Osteocyte (in vitro differentiated cells): ENCODE measurements around the gene CD63. TPM values are rescaled to one million over a fixed set of nuclear protein-coding genes. Genes with fewer than 3 reads are reported as not detected.

Experiments
- DNase-seq: peaks from one replicate; pipeline ENCODE4 v3.0.0; 2021; ENCODE audit warnings: mixed read lengths; ENCODE audit not compliant: unreplicated experiment; ENCODE audit errors: extremely low spot score
- H3K27ac Mint-ChIP-seq: one replicate; pipeline ENCODE4 v1.8.0; 2021; ENCODE audit warnings: mild to moderate bottlenecking, mixed read lengths; ENCODE audit not compliant: unreplicated experiment
- H3K27me3 Mint-ChIP-seq: one replicate; pipeline ENCODE4 v1.8.0; 2021; ENCODE audit warnings: mixed read lengths; ENCODE audit not compliant: unreplicated experiment
- H3K36me3 Mint-ChIP-seq: one replicate; pipeline ENCODE4 v1.8.0; 2021; ENCODE audit warnings: mixed read lengths; ENCODE audit not compliant: unreplicated experiment
- H3K4me1 Mint-ChIP-seq: one replicate; pipeline ENCODE4 v1.8.0; 2021; ENCODE audit warnings: mixed read lengths; ENCODE audit not compliant: unreplicated experiment
- H3K4me3 Mint-ChIP-seq: one replicate; pipeline ENCODE4 v1.8.0; 2021; ENCODE audit warnings: mild to moderate bottlenecking, moderate library complexity, mixed read lengths; ENCODE audit not compliant: unreplicated experiment
- H3K9me3 Mint-ChIP-seq: one replicate; pipeline ENCODE4 v1.8.0; 2021; ENCODE audit warnings: mixed read lengths; ENCODE audit not compliant: unreplicated experiment
- total RNA-seq: library from RNA; stranded (reverse); gene quantifications from 2 replicates; pipeline ENCODE4 v1.2.1, GENCODE V29; 2021
- TF ChIP-seq, protein P1 (sequence below): fragments of 200-600 bp; sonication (generic); IDR thresholded peaks from 2 replicates; pipeline ENCODE4 v1.5.0; 2021; ENCODE audit warnings: antibody characterized with exemption, mild to moderate bottlenecking, moderate library complexity

Gene CD63
- total RNA-seq, 1 donor from 2014 or later = 1,511 TPM

DNA sequence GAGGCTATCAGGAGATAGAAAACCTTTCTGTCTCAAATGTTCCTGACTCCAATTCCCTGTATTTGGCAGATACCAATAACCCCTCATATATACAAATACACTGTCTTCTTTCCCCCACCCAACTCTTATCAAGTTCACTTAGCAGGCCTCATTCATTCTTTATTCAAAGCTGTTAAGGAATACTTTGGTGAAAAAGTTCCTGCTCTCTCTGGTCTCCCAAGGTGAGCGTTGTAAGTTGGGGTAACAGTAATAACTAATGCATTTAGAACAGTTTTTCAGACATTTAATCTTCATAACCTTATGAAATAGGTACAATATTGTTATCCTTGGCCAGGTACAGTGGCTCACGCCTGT is 10.2 kb upstream of the CD63 start:
- no peaks in the 10 kb centered on the region for H3K9me3 Mint-ChIP-seq
- H3K4me3 Mint-ChIP-seq = no peak overlapping the region
- TF ChIP-seq, protein P1, sequence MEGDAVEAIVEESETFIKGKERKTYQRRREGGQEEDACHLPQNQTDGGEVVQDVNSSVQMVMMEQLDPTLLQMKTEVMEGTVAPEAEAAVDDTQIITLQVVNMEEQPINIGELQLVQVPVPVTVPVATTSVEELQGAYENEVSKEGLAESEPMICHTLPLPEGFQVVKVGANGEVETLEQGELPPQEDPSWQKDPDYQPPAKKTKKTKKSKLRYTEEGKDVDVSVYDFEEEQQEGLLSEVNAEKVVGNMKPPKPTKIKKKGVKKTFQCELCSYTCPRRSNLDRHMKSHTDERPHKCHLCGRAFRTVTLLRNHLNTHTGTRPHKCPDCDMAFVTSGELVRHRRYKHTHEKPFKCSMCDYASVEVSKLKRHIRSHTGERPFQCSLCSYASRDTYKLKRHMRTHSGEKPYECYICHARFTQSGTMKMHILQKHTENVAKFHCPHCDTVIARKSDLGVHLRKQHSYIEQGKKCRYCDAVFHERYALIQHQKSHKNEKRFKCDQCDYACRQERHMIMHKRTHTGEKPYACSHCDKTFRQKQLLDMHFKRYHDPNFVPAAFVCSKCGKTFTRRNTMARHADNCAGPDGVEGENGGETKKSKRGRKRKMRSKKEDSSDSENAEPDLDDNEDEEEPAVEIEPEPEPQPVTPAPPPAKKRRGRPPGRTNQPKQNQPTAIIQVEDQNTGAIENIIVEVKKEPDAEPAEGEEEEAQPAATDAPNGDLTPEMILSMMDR = no peak

DNA sequence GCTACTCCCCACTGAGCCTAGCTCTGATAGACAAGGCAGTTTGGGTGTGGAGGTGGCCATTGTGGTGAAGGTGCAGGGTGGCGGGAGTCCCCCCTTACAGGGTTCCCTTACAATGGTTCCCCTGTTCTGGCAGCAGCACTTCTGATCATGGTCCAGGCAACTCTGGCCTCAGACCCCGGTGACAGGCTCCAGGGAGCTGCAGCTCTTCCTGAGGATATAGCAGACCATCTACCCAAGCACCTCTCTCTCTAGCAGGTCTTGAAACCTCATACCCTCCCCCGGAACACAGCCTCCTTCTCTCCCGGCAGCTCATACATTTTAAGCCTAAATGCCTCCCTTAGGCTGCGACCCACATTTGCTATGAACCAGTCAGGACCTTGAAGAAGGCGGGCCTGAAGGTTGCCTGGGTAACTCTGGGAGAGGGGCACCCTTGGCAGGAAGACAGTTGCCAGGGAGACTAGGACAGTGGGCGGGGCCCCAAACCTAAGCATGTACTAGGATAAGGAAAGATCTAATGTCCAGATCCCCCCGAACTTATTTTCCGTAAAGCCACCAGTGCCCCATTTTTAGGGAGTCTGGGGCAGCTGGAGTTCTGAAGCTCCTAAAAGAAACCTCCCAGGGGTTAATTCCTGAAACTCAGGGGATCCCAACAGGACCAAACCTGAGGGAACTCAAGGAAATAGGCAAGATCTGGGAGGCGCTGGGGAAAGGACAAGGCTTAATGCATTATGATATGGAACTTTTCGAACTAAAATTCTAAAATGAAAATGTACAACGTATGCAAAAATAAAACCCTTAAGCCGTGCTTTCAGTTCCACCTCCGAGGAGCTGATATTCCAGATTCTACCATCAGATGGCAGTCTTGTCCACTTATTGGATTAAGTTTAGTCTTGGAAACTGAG is 9.6 kb upstream of the CD63 start:
- Mint-ChIP-seq H3K27me3 (no peaks in the 10 kb centered on the region), H3K9me3 (no peaks in the 10 kb centered on the region), H3K27ac (peak overlapping the region; percentile 92), H3K4me1 (peaks cover 22% of the 10 kb centered on the region), H3K36me3 (no peaks in the 10 kb centered on the region), H3K4me3 (peak overlapping the region; percentile 82)
- DNase-seq = peak; percentile 89
- TF ChIP-seq, protein P1 = peak; percentile 86

More for the DNA sequence above, 10.2 kb upstream of the CD63 start:
- DNase-seq = no peak
- Mint-ChIP-seq H3K4me1 (peaks cover 24% of the 10 kb centered on the region), H3K27me3 (no peaks in the 10 kb centered on the region), H3K27ac (peak overlapping the region; percentile 35), H3K36me3 (no peaks in the 10 kb centered on the region)

DNA sequence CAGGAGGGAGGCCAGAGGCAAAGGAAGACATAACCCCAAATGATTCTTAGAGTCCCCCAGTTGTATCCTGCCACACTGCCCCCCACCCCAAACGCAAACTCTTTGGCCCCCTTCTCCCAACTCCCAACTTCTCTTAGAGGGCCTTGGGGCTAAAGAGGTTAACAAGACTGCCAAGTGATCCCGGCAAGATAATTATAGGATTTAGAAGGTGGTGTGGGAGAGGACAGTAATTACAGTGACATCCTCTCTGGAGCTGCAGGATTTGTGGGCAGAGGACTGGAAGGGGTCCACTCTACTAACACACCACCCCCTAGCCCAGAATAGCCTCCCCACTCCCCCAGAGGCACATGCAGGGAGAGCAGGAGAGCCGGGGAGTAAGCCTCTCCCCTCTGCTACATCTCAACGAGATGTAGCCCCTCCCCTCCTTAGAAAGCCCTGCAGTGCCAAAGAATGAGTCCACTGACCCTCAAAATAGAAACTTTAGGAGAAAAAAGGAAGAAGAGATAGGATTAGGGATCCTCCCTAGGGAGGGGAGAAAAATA is 8.8 kb upstream of the CD63 start:
- Mint-ChIP-seq H3K36me3 (no peaks in the 10 kb centered on the region), H3K4me3 (peak overlapping the region; percentile 82), H3K27me3 (no peaks in the 10 kb centered on the region), H3K9me3 (no peaks in the 10 kb centered on the region), H3K4me1 (peaks cover 20% of the 10 kb centered on the region), H3K27ac (peak overlapping the region; percentile 92)
- TF ChIP-seq, protein P1 = no peak
- no peak for DNase-seq

DNA sequence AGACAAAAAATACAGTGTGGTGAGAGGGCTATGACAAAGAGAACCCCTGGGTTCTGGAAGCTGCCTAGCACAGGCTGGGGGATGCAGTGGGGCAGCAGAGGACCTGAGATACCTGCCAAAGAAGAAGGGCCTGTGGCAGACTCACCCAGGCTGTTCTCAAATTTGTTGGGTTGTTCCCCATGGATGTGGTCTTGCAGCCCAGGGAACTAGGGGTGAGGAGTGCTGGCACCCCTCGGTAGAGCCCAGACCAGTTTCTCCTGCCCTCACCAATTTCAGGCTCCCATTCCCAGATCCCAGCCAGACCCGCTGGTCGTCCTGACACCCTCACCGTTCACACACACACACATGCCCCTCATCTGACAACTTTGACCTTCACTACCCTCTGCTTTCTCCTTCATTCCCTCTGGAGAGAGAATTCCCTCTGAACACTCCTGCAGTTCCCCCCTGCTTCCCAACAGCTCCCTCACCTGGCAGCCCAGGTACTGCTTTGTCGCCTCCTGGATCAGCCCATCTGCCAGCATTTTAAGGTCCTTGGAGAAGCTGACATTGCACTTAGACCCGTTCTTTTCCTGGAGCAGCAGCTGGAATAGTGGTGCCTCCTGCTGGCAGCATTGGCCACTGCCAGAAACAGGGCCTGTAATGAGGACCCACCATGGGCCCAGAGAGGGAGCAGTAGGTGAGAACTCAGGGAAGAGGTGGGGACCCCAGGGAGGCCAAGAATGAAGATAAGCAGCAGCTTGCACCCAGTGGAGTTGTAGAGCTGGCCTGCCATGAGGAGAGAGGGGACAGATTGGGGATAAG is 8.2 kb upstream of the CD63 start:
- TF ChIP-seq, protein P1 = peak; percentile 66
- peak overlapping the region; percentile 58 for H3K4me3 Mint-ChIP-seq
- no peaks in the 10 kb centered on the region for H3K36me3 Mint-ChIP-seq
- no peak for DNase-seq
- peak overlapping the region; percentile 92 for H3K27ac Mint-ChIP-seq
- peaks cover 17% of the 10 kb centered on the region for H3K4me1 Mint-ChIP-seq
- no peaks in the 10 kb centered on the region for H3K9me3 Mint-ChIP-seq
- H3K27me3 Mint-ChIP-seq = no peaks in the 10 kb centered on the region
